Upper lobe of left lung (tissue), 4 donors: ENCODE data around the gene ADPRHL1.

Experiments
- EP300 ChIP-seq, 4 donors: sonication (generic); formaldehyde crosslinking; IDR thresholded peaks; one replicate each; pipeline ENCODE4 v1.5.1; 2017; ENCODE audit warnings: antibody characterized with exemption in 4 of 4, control low read depth in 2 of 4
- POLR2A ChIP-seq, 4 donors: fragments of 450-650 bp; IDR thresholded peaks; one replicate each; pipeline ENCODE4 v1.5.1; 2016 to 2017; ENCODE audit warnings: antibody characterized with exemption in 4 of 4, mild to moderate bottlenecking in 2 of 4
- POLR2AphosphoS5 ChIP-seq, 2 donors: sonication (generic); formaldehyde crosslinking; IDR thresholded peaks; one replicate each; pipeline ENCODE4 v1.5.1; 2017; ENCODE audit warnings: antibody characterized with exemption in 2 of 2
- TF ChIP-seq, protein P1 (sequence below), 6 experiments: fragments of 450-650 bp in 4 of 6; fragments of 200-600 bp in 2 of 6; sonication (generic) in 2 of 6; IDR thresholded peaks; one replicate each; pipeline ENCODE4 v1.5.1; 2016 to 2019; ENCODE audit warnings: antibody characterized with exemption in 6 of 6

DNA sequence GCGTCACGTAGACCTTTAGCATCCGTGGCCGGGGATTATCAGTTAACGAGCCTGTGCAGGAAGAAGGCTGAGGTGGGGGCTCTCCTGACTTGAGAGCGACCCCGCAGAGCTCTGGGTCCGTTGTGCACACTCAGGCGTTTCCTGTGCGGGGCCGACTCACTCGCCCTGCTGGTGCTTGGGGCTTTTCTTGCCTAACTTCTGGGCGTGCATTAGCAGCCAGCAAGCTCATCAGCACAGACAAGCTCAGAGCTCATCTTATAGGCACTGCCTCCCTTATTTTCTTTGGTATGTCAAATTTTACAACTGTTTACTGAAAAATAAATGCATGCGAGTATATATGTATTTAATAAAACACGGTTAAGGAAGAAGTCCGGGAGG lies 23.7 kb downstream of the ADPRHL1 start:
- TF ChIP-seq, protein P1, sequence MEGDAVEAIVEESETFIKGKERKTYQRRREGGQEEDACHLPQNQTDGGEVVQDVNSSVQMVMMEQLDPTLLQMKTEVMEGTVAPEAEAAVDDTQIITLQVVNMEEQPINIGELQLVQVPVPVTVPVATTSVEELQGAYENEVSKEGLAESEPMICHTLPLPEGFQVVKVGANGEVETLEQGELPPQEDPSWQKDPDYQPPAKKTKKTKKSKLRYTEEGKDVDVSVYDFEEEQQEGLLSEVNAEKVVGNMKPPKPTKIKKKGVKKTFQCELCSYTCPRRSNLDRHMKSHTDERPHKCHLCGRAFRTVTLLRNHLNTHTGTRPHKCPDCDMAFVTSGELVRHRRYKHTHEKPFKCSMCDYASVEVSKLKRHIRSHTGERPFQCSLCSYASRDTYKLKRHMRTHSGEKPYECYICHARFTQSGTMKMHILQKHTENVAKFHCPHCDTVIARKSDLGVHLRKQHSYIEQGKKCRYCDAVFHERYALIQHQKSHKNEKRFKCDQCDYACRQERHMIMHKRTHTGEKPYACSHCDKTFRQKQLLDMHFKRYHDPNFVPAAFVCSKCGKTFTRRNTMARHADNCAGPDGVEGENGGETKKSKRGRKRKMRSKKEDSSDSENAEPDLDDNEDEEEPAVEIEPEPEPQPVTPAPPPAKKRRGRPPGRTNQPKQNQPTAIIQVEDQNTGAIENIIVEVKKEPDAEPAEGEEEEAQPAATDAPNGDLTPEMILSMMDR (IDR thresholded peaks at IDR 0.05) = no peak
- TF ChIP-seq POLR2A (IDR thresholded peaks at IDR 0.05) = no peak
- TF ChIP-seq POLR2AphosphoS5 (IDR thresholded peaks at IDR 0.05) = no peak
- TF ChIP-seq EP300 (IDR thresholded peaks at IDR 0.05) = no peak
